BJ (cell line): Measurements from ENCODE around the gene PDP2. TPM values are rescaled to one million over a fixed set of nuclear protein-coding genes. Genes with fewer than 3 reads are reported as not detected.
A peak's percentile ranks its signal among the peaks of the same experiment; 100 is the strongest.

ENCODE experiments used
- CTCF ChIA-PET: fragments of 350-600 bp; formaldehyde crosslinking; extraction: SDS; loops from one replicate; lab custom pipeline; 2021; ENCODE audit warnings: antibody characterized with exemption, inconsistent platforms; lab: Yijun Ruan, JAX
- POLR2A ChIA-PET: fragments of 300-600 bp; sonication (Branson Sonifier 250); formaldehyde crosslinking; extraction: SDS; loops from one replicate; lab custom pipeline; 2021; ENCODE audit warnings: antibody characterized with exemption; lab: Charles Lee
- DNase-seq: peaks from one replicate; pipeline ENCODE4 v3.0.0-alpha.2; 2011; ENCODE audit warnings: low read depth
- H3K27me3 ChIP-seq: 2 replicates; pipeline ENCODE4 v1.6.0; 2011; ENCODE audit warnings: low read length; ENCODE audit not compliant: control insufficient read depth, insufficient read depth
- H3K36me3 ChIP-seq: 2 replicates; pipeline ENCODE4 v1.5.1; 2011; ENCODE audit warnings: low read length; ENCODE audit not compliant: control insufficient read depth, insufficient read depth
- H3K4me3 ChIP-seq: 2 replicates; pipeline ENCODE4 v1.5.1; 2011; ENCODE audit warnings: low read depth, mild to moderate bottlenecking, control low read depth, low read length
- CTCF ChIP-seq: IDR thresholded peaks from 2 replicates; pipeline ENCODE4 v1.5.1; 2011; ENCODE audit warnings: low read depth, mild to moderate bottlenecking, control low read depth, inconsistent platforms, low read length, moderate library complexity; ENCODE audit not compliant: insufficient read depth
- polyA minus RNA-seq: library from RNA; depleted of rRNA, polyadenylated mRNA; stranded (reverse); fragments of >200 nt; gene quantifications from 2 replicates; pipeline ENCODE4 v1.2.3, GENCODE V29; 2011; rRNA and poly(A)+ RNA removed
- polyA plus RNA-seq: library from polyadenylated mRNA; depleted of rRNA; stranded (reverse); fragments of >200 nt; gene quantifications from 2 replicates; pipeline ENCODE4 v1.2.3, GENCODE V29; 2011; rRNA removed

The PDP2 gene, protein sequence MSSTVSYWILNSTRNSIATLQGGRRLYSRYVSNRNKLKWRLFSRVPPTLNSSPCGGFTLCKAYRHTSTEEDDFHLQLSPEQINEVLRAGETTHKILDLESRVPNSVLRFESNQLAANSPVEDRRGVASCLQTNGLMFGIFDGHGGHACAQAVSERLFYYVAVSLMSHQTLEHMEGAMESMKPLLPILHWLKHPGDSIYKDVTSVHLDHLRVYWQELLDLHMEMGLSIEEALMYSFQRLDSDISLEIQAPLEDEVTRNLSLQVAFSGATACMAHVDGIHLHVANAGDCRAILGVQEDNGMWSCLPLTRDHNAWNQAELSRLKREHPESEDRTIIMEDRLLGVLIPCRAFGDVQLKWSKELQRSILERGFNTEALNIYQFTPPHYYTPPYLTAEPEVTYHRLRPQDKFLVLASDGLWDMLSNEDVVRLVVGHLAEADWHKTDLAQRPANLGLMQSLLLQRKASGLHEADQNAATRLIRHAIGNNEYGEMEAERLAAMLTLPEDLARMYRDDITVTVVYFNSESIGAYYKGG
- polyA plus RNA-seq = 8.1 and 10.3 TPM in 2 replicates
- polyA minus RNA-seq = 20.6 and 23.7 TPM in 2 replicates

DNA sequence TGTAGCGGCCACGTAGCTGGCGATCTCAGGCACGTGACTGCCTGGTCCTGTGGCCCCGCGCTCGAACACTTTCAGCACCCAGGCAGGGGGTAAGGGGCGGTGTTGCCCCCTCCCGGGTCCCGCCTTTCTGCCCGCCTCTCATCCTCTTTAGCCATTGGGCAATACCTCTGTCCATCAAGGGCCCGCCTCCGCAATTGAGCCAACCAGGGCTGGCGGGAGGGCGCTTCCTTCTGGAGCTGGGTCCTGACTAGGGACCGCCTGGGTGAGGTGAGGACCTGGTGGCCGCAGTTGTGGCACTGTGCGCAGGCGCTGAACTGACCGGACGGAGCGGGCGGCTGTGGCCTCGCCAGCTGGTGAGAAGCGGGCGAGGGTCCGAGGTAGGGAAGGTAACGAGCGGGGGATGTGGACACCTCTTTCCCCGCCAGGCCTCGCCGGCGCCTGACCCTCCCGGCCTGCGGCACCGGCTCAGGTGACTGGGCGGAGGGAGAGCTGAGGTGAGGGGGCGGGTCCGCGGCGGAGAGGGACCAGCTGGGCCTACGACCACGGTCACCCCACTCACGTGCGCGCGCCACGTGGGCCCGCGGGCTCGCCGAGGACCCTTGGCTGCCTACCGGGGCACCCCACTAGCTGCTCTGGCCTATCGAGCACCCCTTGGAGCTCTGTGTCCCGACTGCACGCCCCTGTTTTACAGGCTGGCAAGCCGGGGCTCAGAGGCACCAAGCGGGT is at the start of gene PDP2:
Gene PDP2, plus strand, starts transcription at position 228 of the 726 bp plus-strand sequence. CDS start 3,770 bp downstream, outside the sequence.
- ChIA-PET POLR2A (no interaction called here), CTCF (interaction anchor here (0.6 to 2.3 kb wide), 7 partner anchors 11 to 1112 kb away, joined by 3 to 11 read pairs (median 3); partner anchors contain the start of gene NAE1)
- no peak for TF ChIP-seq CTCF
- DNase-seq = no peak
- Histone ChIP-seq H3K4me3 (peak within 1 kb of the TSS; percentile 83), H3K36me3 (peaks cover 9% of the 10 kb centered on the region), H3K27me3 (no peaks in the 10 kb centered on the region)

GRCh38 chr16:66832190-66832589 is 48.1 kb upstream of the PDP2 start:
- Histone ChIP-seq H3K4me3 (no peak overlapping the region), H3K27me3 (peaks cover 1% of the 10 kb centered on the region; the same call in 1 of the 2 replicates), H3K36me3 (no peaks in the 10 kb centered on the region)
- no peak for DNase-seq
- ChIA-PET POLR2A (no interaction called here), CTCF (interaction anchor here (1.2 to 3.5 kb wide), 7 partner anchors 9 to 426 kb away, joined by 3 to 50 read pairs (median 5); no protein-coding TSS in a partner anchor)
- no peak for TF ChIP-seq CTCF

DNA sequence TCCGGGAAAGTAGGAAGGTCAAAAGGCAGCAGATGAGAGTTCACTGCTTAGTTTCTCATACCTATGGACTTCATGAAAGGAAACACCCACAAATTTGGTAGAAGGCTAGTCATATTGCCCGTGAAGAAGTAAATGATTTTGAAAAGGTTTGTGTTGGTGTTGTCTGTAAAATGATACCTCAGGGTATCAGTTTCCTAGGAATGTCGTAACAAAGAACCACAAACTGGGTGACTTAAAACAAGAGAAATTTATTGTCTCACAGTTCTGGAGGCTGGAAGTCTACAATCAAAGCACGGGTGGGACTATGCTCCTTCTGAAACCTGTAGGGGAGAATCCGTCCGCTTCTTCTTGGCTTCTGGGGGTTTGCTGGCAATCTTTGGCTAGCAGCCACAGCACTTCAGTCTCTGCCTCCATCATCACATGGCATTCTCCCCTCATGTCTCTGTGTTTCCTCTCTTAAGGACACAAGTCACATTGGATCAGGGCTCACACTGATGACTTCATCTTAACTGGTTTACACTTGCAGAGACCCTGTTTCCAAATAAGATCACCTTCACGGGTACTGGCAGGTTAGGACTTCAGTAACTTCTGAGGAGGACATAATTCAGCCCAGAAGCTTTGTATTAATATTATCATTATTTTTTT is 47.5 kb upstream of the PDP2 start:
- TF ChIP-seq CTCF = no peak
- Histone ChIP-seq H3K36me3 (no peaks in the 10 kb centered on the region), H3K27me3 (peaks cover 1% of the 10 kb centered on the region; the same call in 1 of the 2 replicates), H3K4me3 (no peak overlapping the region)
- ChIA-PET CTCF (interaction anchor here (0.9 to 2.1 kb wide), 5 partner anchors 10 to 35 kb away, joined by 3 to 5 read pairs (median 3); no protein-coding TSS in a partner anchor), POLR2A (no interaction called here)
- DNase-seq = peak; percentile 35

DNA sequence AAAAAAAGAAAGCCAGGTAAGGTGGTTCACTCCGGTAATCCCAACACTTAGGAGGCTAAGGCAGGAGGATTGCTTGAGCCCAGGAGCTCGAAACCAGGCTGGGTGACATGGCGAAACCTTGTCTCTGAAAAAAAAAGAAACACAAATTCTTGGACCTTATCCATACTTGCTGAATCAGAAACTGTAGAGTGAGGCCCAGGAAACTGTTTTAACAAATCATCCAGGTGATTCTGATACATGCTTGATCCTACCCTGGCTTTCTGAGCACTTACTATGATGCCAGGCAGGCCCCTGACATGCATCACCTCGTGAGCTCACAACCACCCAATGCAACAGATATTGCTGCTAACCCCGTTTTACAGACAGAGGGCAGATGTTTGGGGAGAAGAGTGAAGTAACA is 45.6 kb upstream of the PDP2 start:
- TF ChIP-seq CTCF = no peak
- no peak overlapping the region for H3K4me3 ChIP-seq
- ChIA-PET CTCF (interaction anchor here (2.3 kb wide), 1 partner anchor 38 kb away, joined by 7 read pairs; no protein-coding TSS in a partner anchor), POLR2A (no interaction called here)
- H3K27me3 ChIP-seq = peaks cover 3% of the 10 kb centered on the region
- DNase-seq = no peak
- H3K36me3 ChIP-seq = no peaks in the 10 kb centered on the region
